ENCODE data around the gene UBXN4.
A peak's percentile ranks its signal among the peaks of the same experiment; 100 is the strongest.

The UBXN4 gene

DNA sequence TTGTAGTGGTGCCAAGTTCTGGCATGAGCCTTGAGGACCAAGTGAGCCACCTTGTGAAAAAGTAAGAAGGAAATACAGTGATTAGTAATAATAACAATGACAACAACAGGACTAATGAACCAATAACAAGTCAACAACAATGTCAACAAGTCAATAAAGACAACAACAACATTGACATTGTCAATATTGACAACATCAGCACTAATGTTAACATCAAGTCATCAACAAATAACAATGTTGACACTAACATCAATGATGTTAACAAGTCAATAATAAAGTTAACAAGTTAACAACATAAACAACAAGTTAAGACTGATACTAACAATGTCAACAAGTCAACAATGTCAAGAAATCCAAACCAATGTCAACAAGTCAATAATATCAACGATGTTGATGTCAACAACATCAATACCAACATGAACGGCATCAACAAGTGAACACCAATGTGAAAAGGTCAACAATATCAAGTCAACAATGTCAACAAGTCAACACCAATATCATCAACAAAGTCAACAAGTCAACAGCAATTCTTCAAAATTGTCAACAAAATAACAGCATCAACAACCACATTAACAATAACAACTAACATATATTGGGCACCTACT, 71.4 kb downstream of the UBXN4 start:
- no peak for DNase-seq

DNA sequence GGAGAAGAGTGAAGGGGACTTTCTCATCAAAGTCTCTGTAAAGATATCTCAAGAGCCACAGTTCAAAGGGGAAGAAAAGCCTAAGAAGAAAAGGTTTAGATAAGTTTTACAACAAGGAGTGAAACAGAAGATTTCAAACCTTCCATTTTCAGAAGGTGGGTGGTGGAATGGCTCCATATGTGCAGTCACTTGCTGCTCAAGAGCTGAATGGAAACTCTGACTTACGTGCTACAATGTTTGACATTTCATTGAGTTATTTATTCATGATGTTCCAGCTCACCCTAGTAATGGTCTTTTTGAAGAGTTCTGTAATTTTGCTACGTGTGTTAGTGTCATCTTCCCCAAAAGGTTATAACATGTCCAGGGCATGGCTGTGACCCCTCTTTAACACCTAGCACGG, 73.6 kb downstream of the UBXN4 start:
- no peak for DNase-seq

DNA sequence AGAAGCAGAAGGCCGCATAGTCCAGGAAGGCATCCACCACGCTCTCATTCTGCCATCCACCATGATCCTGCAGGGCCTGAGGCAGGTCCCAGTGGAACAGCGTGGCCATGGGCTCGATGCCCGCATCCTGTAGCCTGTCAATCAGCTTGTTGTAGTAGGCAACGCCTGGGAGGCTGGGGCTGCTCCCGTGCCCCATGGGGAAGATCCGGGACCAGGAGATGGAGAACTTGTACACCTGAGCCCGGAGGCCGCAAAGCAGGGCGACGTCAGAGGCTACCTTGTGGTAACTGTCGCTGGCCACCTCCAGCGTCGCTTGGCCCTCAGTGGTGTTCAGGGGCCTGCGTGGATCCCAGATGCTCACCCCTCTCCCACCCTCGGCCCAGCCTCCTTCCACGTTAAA, 75.8 kb downstream of the UBXN4 start:
- DNase-seq: no peak

DNA sequence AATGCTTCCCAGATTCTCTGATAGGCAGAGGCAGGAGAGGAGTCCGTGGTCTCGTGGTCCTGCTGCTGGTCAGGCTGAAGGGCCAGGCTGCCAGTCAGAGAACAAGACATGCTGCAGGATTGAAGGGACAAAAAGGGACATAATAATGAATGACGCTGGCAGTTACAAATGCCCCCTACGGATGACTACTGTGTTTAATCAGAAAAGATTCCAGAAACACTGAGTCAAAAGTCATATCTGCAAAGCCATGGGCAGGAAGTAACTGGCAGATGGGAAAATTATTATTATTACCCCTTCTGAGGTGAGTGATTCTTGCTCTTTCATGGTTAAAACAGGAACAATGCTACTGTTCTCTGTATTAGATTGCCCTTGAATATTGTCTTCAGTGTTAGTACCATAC, 76.3 kb downstream of the UBXN4 start:
- no peak for DNase-seq

DNA sequence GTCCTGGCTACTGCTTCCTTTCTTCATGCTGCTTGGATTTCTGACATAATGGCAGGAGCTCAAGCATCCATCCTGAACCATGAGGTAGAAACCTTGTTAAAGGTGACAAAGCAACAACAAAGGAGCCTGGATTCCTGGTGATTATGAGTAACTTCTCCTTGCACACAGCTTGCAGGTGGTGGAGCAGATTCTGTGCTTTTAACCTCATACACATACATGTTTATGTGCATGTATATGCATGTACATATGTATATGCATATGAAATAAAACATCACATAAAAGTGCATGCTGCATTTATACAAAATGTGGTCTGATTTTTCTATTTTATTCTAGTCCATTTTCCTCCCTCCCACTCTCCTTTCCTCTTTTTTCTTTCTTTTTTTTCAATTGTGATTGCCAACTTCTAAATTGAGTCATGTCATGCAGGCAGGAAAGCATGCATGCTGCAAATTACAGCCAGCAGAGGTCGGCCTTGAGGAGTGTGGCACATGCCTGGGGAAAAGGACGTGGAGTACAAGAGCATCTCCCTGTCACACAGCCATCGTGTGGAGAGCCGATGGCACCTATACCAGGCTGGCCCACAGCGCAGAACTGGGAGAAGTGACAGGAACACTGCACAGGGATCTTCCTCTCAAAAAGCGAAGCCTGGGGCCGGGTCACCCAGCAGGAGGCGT, 77.4 kb downstream of the UBXN4 start:
- DNase-seq: peak; percentile 30

DNA sequence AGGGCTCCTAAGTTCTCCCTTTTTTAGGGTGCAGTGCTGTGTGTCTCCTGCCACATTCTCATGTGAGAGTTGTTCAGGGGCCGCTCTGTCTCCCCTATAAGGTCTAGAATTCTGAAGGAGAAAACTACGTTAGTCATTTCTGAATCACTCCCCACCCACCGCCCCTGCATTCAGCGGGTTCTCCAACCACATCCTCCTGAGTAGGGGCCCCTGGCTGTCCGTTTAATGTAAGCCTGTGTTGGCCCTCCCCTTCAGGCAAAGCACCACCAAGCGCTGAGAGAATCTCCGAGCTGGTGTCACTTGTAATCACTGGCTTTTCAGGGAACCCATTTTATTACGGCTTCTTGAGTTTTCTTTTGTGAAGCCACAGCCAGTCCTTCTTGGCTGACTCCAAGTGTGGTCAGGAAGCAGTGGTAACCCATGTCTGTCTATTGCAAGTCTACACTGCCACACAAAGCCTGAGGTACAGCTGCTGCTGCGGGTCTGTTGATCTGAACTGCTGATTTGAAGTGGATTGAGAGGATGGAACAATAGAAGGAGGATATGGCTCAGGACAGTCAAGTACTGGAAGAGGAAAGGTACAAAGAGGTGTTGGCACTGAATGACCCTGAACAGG, 78.5 kb downstream of the UBXN4 start:
- peak; percentile 69 for DNase-seq

DNA sequence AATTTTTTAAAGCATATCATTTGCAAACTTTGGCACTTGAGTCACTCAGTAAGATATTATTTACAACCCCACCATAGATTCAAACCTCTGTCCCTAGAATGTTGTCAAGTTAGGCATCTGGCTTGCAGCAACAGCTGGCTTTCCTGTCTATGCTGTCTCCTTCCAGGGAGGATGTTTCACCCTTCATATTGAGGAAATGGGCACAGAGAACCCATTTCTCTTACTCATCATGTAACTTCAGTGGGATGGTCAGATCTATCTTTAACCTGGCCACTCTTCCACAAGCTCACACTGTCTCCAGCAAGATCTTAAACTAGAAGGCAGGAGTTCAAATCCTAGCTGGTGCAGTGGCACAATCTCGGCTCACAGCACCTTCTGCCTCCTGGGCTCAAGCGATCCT, 79.5 kb downstream of the UBXN4 start:
- DNase-seq: no peak

DNA sequence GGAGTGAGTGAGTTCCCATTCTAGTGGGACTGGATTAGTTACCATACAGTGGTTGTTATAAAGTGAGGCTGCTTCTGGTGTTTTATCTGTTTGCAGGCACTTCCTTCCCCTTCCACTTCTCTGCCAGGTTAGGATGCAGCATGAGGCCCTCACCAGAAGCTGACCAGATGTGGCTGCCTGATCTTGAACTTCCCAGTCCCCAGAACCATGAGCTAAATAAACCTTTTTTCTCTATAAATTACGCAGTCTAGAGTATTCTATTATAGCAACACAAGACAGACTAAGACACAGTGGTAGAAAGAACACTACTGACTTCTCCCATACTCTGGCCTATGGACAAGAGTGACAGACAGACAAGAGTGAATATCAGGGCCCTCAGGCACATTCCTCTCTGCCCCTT, 81.2 kb downstream of the UBXN4 start:
- DNase-seq: no peak

DNA sequence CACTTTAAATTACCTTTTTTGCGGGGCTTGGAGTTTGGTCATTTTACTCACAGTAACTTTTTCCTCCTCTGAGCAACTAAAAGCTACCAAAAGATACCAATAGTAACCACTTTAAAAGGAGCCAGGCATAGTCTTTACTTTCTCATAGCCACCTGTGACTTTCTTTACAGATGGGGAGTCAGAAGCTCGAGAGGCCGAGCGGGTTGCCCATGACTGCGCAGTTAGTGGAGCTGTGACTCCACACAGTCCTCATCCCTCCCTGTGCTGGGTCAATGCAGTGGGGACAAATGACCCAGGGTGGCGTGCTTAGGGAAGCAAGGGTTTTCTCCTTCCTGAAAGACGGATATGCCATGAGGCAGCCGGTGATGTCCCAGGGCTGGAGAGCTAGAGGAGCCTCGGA, 83.5 kb downstream of the UBXN4 start:
- no peak for DNase-seq

DNA sequence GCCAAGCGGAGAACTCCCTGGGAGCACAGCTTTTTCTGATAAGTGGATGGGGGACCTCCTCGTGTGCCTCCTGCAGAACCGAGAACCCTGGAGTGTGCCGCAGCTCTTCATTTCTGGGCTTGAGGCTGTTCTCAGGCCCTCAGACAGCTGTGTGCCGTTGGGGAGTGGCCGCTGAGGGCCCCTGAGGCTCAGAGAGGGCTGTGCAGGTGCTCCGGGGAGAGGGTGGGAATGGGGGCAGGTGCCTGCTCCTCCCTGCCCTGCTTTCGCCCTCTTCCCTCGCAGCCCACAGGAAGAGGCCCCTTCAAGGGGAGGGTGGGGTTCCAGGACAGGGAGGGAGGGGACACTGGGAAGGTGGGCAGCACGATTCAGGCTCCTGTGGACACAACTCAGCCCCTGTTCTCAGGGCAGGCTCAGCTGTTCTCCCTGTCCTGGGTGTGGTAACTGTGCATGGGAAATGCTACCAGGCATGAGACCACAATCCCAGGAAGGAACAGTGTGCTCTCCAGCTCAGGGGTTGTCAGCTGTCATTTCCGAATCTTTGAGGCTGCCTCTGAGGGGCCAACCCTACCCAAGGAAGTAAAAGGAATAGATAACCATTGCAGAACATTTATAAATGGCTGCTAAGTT, 84.0 kb downstream of the UBXN4 start:
- no peak for DNase-seq

DNA sequence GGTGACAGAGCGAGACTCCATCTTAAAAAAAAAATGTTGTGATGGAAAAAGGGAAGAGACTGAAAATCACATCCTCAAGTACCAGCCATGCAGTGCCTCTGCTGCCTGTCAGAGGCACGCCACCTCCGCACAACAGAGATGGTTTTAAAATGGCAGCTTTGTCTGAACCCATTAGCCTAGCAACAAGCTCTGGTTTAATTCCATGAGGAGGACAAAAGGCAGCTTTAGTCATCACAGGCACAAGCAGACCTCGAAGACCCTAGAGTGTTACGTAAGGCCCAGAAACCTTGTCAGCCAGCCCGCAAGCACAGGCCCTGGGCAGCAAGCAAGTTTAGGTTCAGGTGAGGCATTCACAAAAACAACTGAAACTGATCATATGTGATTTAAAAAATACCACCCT, 84.9 kb downstream of the UBXN4 start:
- DNase-seq: no peak

DNA sequence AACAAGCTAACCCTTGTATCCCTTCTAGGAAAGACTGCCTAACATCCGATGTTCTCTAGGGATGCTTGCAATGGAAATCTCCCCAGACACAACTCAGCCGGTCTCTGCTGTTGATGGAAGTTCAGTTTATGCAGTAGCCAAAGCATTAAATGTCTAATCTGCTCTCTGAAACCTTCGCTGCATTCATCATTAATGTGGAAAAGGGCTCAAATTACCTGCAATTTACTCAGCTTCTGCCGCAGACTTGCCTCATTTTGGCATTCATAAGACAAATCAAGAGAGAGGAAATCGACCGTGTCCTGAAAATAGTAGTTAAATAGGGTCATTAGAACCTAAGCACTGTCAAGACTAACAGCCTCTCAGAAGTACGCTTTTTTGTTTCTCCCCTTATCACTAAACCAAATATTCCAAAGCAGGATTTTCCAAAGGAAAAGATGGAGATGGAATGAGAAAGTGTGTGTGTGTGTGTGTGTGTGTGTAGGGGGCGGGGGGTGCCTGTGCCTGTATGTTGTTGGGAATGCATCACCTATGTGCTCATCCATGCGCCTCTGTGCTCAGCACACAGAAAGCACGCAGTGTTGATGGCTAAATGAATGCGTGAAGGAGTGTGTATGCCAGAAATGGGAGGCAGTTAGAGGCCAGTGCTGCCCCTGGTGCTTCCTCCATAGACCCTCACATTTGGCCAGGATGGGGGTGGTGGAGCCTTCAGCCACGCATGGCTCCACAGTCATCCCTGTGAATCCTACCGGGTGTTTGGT, 87.9 kb downstream of the UBXN4 start:
- no peak for DNase-seq

DNA sequence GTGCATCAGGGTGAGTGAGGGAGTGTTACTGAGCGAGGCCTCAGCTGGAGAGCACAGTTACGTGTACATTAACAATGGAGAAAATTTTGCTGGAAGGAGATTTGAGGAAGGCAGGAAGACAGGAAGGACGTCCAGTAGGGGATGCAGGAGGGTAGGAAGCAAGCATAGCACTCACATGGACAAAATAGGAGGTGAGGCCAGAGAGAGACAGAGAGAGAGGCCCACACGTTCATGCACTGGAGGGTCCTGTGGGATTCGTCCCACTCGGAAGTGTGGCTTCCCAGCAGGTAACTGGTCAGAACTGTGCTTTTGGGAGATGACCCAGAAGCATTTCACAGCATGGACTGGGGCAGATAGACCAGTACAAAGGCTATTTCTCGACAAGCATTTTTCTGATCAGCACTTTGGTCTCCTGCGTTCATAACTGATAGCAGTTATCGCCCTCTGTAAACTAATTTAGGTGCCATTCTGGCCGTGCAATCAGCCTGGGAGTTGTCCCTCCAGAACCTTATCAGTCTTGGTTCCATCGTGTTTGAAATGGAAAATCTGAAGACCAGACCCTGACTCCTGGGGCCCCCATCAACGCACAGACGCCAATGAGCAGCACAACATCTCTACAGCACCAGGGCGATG, 89.6 kb downstream of the UBXN4 start:
- DNase-seq: no peak

DNA sequence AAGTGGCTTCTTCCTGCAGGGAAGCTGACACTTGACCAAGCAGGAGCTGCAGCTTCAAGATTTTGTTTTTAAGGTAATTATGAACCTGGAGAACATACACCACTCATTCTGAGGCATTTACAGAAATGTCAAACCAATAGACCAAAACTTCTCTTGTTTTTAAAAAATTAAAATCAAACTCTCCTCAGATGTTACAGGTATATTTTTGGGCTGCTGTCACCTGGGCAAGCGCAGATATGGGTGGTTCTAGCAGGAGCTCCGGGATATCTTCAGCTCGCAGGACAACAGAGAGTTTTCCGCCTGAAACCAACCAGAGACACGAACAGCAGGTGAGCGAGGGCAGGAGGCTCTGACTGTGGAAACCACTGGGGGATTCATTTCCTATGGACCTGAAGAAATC, 91.2 kb downstream of the UBXN4 start:
- no peak for DNase-seq

Data from CD4-positive, alpha-beta T cell treated with Interleukin-17A for 4 hours (primary cell).